ENCODE measurements around the gene PDGFC. TPM values are rescaled to one million over a fixed set of nuclear protein-coding genes. Genes with fewer than 3 reads are reported as not detected.

Gene PDGFC
- total RNA-seq, 1 donor from 2014 or later: 56.7 TPM

- no peak for TF ChIP-seq CTCF (conservative IDR thresholded peaks at IDR 0.05; ENCODE audit: low read depth, low read length)
- DNase-seq (ENCODE audit: low read depth): no peak
- no peak overlapping the region for H3K4me3 ChIP-seq (ENCODE audit: low read depth, low read length)
Observed at GRCh38 chr4:156830351-156830750, 141.2 kb downstream of the PDGFC start.

GRCh38 chr4:156829201-156829873 lies 142.3 kb downstream of the PDGFC start:
- no peak for DNase-seq (ENCODE audit: low read depth)

DNA sequence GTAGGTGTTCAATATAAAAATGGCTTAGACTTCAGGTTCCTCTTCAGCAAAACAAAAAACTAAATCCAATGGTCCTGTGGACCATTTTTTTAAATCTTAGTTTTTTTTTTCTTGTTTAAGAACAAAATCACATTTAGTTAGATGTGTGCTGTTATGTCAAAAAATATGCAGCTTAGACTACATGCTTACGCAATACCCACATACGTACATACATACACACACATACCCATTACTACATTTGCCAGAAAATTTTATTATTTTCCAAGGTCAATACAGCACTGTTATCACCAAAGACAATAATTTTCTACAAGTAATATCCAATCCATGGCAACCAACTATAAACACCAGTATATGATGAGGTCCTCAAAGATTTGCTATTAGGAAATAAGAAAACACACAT lies 144.1 kb downstream of the PDGFC start:
- TF ChIP-seq CTCF (conservative IDR thresholded peaks at IDR 0.05; ENCODE audit: low read depth, low read length): no peak
- no peak overlapping the region for H3K4me3 ChIP-seq (ENCODE audit: low read depth, low read length)
- no peak for DNase-seq (ENCODE audit: low read depth)

More at GRCh38 chr4:156829201-156829873, 142.3 kb downstream of the PDGFC start:
- no peak for TF ChIP-seq CTCF (conservative IDR thresholded peaks at IDR 0.05; ENCODE audit: low read depth, low read length)
- H3K4me3 ChIP-seq (ENCODE audit: low read depth, low read length): no peak overlapping the region

- no peak for TF ChIP-seq CTCF (conservative IDR thresholded peaks at IDR 0.05; ENCODE audit: low read depth, low read length)
- H3K4me3 ChIP-seq (ENCODE audit: low read depth, low read length): no peak overlapping the region
- DNase-seq (ENCODE audit: low read depth): no peak
Observed at GRCh38 chr4:156825074-156825473, 146.5 kb downstream of the PDGFC start.

- TF ChIP-seq CTCF (conservative IDR thresholded peaks at IDR 0.05; ENCODE audit: low read depth, low read length): no peak
- H3K4me3 ChIP-seq (ENCODE audit: low read depth, low read length): no peak overlapping the region
- DNase-seq (ENCODE audit: low read depth): no peak
Observed at GRCh38 chr4:156824451-156825060, 147.0 kb downstream of the PDGFC start.

- TF ChIP-seq CTCF (conservative IDR thresholded peaks at IDR 0.05; ENCODE audit: low read depth, low read length): no peak
- no peak for DNase-seq (ENCODE audit: low read depth)
- H3K4me3 ChIP-seq (ENCODE audit: low read depth, low read length): no peak overlapping the region
Observed at GRCh38 chr4:156820931-156821330, 150.7 kb downstream of the PDGFC start.

DNA sequence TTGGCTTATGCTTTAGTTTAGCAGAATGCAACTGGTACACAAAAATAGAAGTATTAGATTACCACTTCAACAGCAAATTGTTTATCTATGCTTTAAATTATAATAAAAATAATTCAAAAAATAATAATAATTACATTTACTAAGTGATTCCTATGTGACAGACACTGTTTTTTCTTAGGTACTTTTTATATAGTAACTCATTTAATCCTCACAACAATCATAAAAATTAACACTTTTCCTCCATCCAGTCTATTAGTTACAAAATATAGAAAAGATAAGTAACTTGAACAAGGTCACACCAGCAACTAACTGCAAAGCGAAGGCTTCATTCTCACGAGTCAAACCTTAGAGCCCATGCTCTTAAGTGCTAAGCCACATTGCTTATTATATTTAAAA lies 155.2 kb downstream of the PDGFC start:
- no peak for DNase-seq (ENCODE audit: low read depth)
- H3K4me3 ChIP-seq (ENCODE audit: low read depth, low read length): no peak overlapping the region
- TF ChIP-seq CTCF (conservative IDR thresholded peaks at IDR 0.05; ENCODE audit: low read depth, low read length): no peak
